IMR-90 (cell line): ENCODE results near the gene BMERB1. TPM values are rescaled to one million over a fixed set of nuclear protein-coding genes. Genes with fewer than 3 reads are reported as not detected.

Experiments used
- ATAC-seq: fragments of 200-7000 bp; cut with Tn5 transposase; 2 replicates; pipeline ENCODE4 v1.9.1; 2020; ENCODE audit warnings: low read depth, mild to moderate bottlenecking, moderate library complexity
- BruUV-seq: library from RNA; stranded (reverse); fragments of 400-500 nt; replicated peaks from 2 replicates; lab custom pipeline; 2021; lab: Mats Ljungman, UMichigan
- CTCF ChIA-PET: fragments of 300-600 bp; formaldehyde crosslinking; extraction: SDS; loops from one replicate; lab custom pipeline; 2021; ENCODE audit warnings: antibody characterized with exemption; lab: Yijun Ruan, JAX
- POLR2A ChIA-PET: fragments of 300-600 bp; sonication (Branson Sonifier 250); formaldehyde crosslinking; loops from one replicate; lab custom pipeline; 2022; ENCODE audit warnings: antibody characterized with exemption; ENCODE audit not compliant: unreplicated experiment; lab: Charles Lee
- DNase-seq: peaks from one replicate; pipeline ENCODE4 v3.0.0; 2013
- H2AFZ ChIP-seq: replicated peaks from 2 replicates; pipeline ENCODE3; 2013; ENCODE audit warnings: low read length, mild to moderate bottlenecking; ENCODE audit not compliant: poor library complexity
- H2AK5ac ChIP-seq: 2 replicates; pipeline ENCODE4 v1.6.1; 2013; ENCODE audit warnings: low read depth, low read length, inconsistent platforms
- H2AK9ac ChIP-seq: replicated peaks from 2 replicates; pipeline ENCODE3; 2013; ENCODE audit warnings: mild to moderate bottlenecking, low read depth, low read length, moderate library complexity; ENCODE audit not compliant: poor library complexity
- H2BK120ac ChIP-seq: 2 replicates; pipeline ENCODE4 v1.6.1; 2013; ENCODE audit warnings: low read depth, low read length, inconsistent platforms
- H2BK15ac ChIP-seq: 3 replicates; pipeline ENCODE4 v1.6.1; 2013; ENCODE audit warnings: low read depth, low read length, inconsistent platforms
- H2BK20ac ChIP-seq: 2 replicates; pipeline ENCODE4 v1.6.1; 2013; ENCODE audit warnings: low read depth, mild to moderate bottlenecking, inconsistent platforms, low read length, moderate library complexity
- H2BK5ac ChIP-seq: 2 replicates; pipeline ENCODE4 v1.6.1; 2013; ENCODE audit warnings: mild to moderate bottlenecking, low read depth, low read length, inconsistent platforms; ENCODE audit not compliant: poor library complexity, severe bottlenecking
- H3K14ac ChIP-seq: replicated peaks from 2 replicates; pipeline ENCODE4 v1.6.1; 2013; ENCODE audit warnings: low read depth, low read length, inconsistent platforms
- H3K18ac ChIP-seq: 2 replicates; pipeline ENCODE4 v1.6.1; 2013; ENCODE audit warnings: low read depth, low read length, control low read depth
- H3K23ac ChIP-seq: 2 replicates; pipeline ENCODE4 v1.6.1; 2013; ENCODE audit warnings: low read depth, low read length, inconsistent platforms
- H3K27ac ChIP-seq: 2 replicates; pipeline ENCODE4 v1.5.1; 2013; ENCODE audit warnings: mild to moderate bottlenecking, control low read depth, low read length; ENCODE audit not compliant: insufficient read depth
- H3K27me3 ChIP-seq: 2 replicates; pipeline ENCODE4 v1.6.1; 2013; ENCODE audit warnings: low read length; ENCODE audit not compliant: control insufficient read depth, insufficient read depth
- H3K36me3 ChIP-seq: 2 replicates; pipeline ENCODE4 v1.6.1; 2013; ENCODE audit warnings: low read length, mixed read lengths; ENCODE audit not compliant: control insufficient read depth, insufficient read depth
- H3K4ac ChIP-seq: 2 replicates; pipeline ENCODE4 v1.6.1; 2013; ENCODE audit warnings: low read depth, low read length, inconsistent platforms
- H3K4me1 ChIP-seq: 2 replicates; pipeline ENCODE4 v1.6.1; 2013; ENCODE audit warnings: low read length, mixed read lengths; ENCODE audit not compliant: control insufficient read depth, insufficient read depth
- H3K4me2 ChIP-seq: 2 replicates; pipeline ENCODE4 v1.6.1; 2013; ENCODE audit warnings: low read depth, mild to moderate bottlenecking, control low read depth, low read length, moderate library complexity
- H3K4me3 ChIP-seq: 2 replicates; pipeline ENCODE4 v1.5.1; 2013; ENCODE audit warnings: low read depth, mild to moderate bottlenecking, control low read depth, low read length, moderate library complexity; ENCODE audit not compliant: insufficient read depth
- H3K56ac ChIP-seq: 2 replicates; pipeline ENCODE4 v1.6.1; 2013; ENCODE audit warnings: low read length, inconsistent platforms; ENCODE audit not compliant: insufficient read depth; ENCODE audit errors: extremely low read depth
- H3K79me1 ChIP-seq, 2 experiments: 2 replicates each; pipeline ENCODE4 v1.6.1; 2013; ENCODE audit warnings: low read length in 2 of 2, inconsistent platforms in 1 of 2, low read depth in 1 of 2
- H3K9ac ChIP-seq: 2 replicates; pipeline ENCODE4 v1.6.1; 2013; ENCODE audit warnings: low read depth, low read length, control low read depth
- H3K9me1 ChIP-seq: 2 replicates; pipeline ENCODE4 v1.6.1; 2013; ENCODE audit warnings: low read length, inconsistent platforms; ENCODE audit not compliant: insufficient read depth
- H3K9me3 ChIP-seq: 2 replicates; pipeline ENCODE4 v1.6.1; 2013; ENCODE audit warnings: low read length; ENCODE audit not compliant: control insufficient read depth, insufficient read depth
- H4K20me1 ChIP-seq: 2 replicates; pipeline ENCODE4 v1.6.1; 2013; ENCODE audit warnings: low read length, inconsistent platforms; ENCODE audit not compliant: insufficient read depth
- H4K5ac ChIP-seq: 2 replicates; pipeline ENCODE4 v1.6.1; 2013; ENCODE audit warnings: mild to moderate bottlenecking, low read depth, low read length, control low read depth
- H4K8ac ChIP-seq, 2 experiments: 2 replicates each; pipeline ENCODE4 v1.6.1; 2013; ENCODE audit warnings: low read depth in 2 of 2, low read length in 2 of 2, control low read depth in 1 of 2, inconsistent platforms in 1 of 2
- H4K91ac ChIP-seq: 2 replicates; pipeline ENCODE4 v1.6.1; 2013; ENCODE audit warnings: low read depth, low read length, inconsistent platforms; ENCODE audit not compliant: insufficient read depth
- MAFK ChIP-seq: IDR thresholded peaks from 2 replicates; pipeline ENCODE4 v1.6.1; 2012; ENCODE audit warnings: low read depth, low read length, improper control_type of control experiment
- RAD21 ChIP-seq: IDR thresholded peaks from 2 replicates; pipeline ENCODE4 v1.6.1; 2012; ENCODE audit warnings: low read length, improper control_type of control experiment
- RCOR1 ChIP-seq: IDR thresholded peaks from 2 replicates; pipeline ENCODE4 v1.6.1; 2012; ENCODE audit warnings: mild to moderate bottlenecking, low read length, improper control_type of control experiment; ENCODE audit not compliant: insufficient replicate concordance
- SMC3 ChIP-seq: fragments of 150-350 bp; IDR thresholded peaks from 2 replicates; pipeline ENCODE4 v1.6.1; 2016; ENCODE audit warnings: low read depth, mild to moderate bottlenecking, antibody characterized with exemption, low read length, moderate library complexity
- WGBS, 2 experiments: methylation state at CpG; one replicate each; pipeline versions ENCODE4 v1.1.5 to v1.1.7; 2013; ENCODE audit warnings: missing lambda C conversion rate in 2 of 2; ENCODE audit not compliant: insufficient read length in 1 of 2; ENCODE audit errors: extremely low coverage in 2 of 2; 5-methylcytosine and 5-hydroxymethylcytosine counted together
- dilution Hi-C: fragments of 300-500 bp; cut with HindIII; formaldehyde crosslinking; loops from one replicate; pipeline ENCODE4 v1.14.3; 2018; ENCODE audit warnings: low sequenced_read_pairs; ENCODE audit not compliant: unreplicated experiment
- in situ Hi-C: fragments of 300-500 bp; cut with MboI; formaldehyde crosslinking; loops from 3 replicates; pipeline ENCODE4 v1.14.3; 2019; ENCODE audit warnings: low sequenced_read_pairs, inconsistent platforms, mixed read lengths
- intact Hi-C: fragments of 100-400 bp; cut with micrococcal nuclease; formaldehyde crosslinking; loops from 2 replicates; pipeline ENCODE4 v1.10.0; 2022
- polyA plus RNA-seq, 3 experiments: library from polyadenylated mRNA; depleted of rRNA; stranded (reverse); fragments of >200 nt; gene quantifications; 2 replicates each; pipeline ENCODE4 v1.2.3, GENCODE V29; 2012; ENCODE audit warnings: low replicate concordance in 1 of 3
- total RNA-seq: library from RNA; depleted of rRNA; stranded (reverse); fragments of >200 nt; gene quantifications from 2 replicates; pipeline ENCODE4 v1.2.3, GENCODE V29; 2012
- TF ChIP-seq, protein P1 (sequence below): conservative IDR thresholded peaks from 2 replicates; pipeline ENCODE4 v1.5.1; 2012; ENCODE audit warnings: mild to moderate bottlenecking, low read depth, low read length, improper control_type of control experiment

BMERB1 gene
- total and polyA plus RNA-seq, 2 of the 4 experiments (the other 2 are of a cell fraction), result 22.6 to 32.9 TPM

DNA sequence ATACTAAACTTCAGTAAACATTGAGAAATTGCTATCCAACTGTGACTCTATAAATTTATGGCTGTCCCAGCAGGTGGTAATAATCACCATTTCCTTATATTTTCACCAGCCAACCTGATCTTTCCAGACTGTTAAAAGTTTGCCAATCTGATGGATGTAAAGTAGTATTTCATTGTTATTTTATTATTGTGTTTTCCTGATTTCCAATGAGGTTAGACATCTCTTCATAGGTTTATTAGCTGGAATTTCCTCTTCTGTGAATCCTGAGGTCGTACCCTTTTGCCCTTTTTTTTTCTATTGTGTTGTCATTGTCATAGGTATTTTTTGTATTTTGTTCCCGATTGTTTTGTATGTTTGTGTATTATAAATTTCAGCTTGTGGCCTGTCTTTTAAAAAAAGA lies 31.7 kb downstream of the BMERB1 start (continued):
- no peak for TF ChIP-seq MAFK

- Histone ChIP-seq H3K18ac (no peak overlapping the region), H2BK20ac (no peak overlapping the region), H3K56ac (no peak overlapping the region), H3K9ac (no peak overlapping the region), H2BK5ac (no peak overlapping the region), H2AK5ac (no peak overlapping the region), H2BK120ac (no peak overlapping the region), H2AK9ac (no peak overlapping the region), H4K20me1 (peaks cover 20% of the 10 kb centered on the region; the same call in 1 of the 2 replicates), H2AFZ (no peak overlapping the region), H3K36me3 (0 out of 2 replicates have a peak, but pooled peaks cover 1% of the 10 kb centered on the region), H2BK15ac (no peak overlapping the region), H4K5ac (no peak overlapping the region), H4K8ac (no peak overlapping the region), H3K27ac (no peak overlapping the region), H3K27me3 (no peaks in the 10 kb centered on the region), H4K91ac (no peak overlapping the region), H3K4me3 (no peak overlapping the region), H3K79me1 (peaks cover 28 to 33% of the 10 kb centered on the region in 2 experiments), H3K4me1 (no peaks in the 10 kb centered on the region), H3K9me1 (peaks cover 9% of the 10 kb centered on the region), H3K4me2 (no peak overlapping the region), H3K9me3 (no peaks in the 10 kb centered on the region), H3K4ac (no peak overlapping the region), H3K14ac (no peak overlapping the region), H3K23ac (no peak overlapping the region)
- BruUV-seq, result no TSS peak
- CTCF ChIA-PET, result no interaction called here
- ATAC-seq, result no peak
- intact Hi-C loops (no loop called here), dilution Hi-C loops (no loop called here), in situ Hi-C loops (no loop called here)
- no CpG with 5 or more reads among the region's 3 CpGs for WGBS, 2 experiments
- TF ChIP-seq SMC3, result peak; percentile 35
- TF ChIP-seq RCOR1, result no peak
- TF ChIP-seq, protein P1, sequence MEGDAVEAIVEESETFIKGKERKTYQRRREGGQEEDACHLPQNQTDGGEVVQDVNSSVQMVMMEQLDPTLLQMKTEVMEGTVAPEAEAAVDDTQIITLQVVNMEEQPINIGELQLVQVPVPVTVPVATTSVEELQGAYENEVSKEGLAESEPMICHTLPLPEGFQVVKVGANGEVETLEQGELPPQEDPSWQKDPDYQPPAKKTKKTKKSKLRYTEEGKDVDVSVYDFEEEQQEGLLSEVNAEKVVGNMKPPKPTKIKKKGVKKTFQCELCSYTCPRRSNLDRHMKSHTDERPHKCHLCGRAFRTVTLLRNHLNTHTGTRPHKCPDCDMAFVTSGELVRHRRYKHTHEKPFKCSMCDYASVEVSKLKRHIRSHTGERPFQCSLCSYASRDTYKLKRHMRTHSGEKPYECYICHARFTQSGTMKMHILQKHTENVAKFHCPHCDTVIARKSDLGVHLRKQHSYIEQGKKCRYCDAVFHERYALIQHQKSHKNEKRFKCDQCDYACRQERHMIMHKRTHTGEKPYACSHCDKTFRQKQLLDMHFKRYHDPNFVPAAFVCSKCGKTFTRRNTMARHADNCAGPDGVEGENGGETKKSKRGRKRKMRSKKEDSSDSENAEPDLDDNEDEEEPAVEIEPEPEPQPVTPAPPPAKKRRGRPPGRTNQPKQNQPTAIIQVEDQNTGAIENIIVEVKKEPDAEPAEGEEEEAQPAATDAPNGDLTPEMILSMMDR, result peak; percentile 35; the same call in 1 of the 2 replicates
- TF ChIP-seq RAD21, result peak; percentile 55
- DNase-seq, result no peak
- POLR2A ChIA-PET, result no interaction called here
Measured at GRCh38 chr16:15466886-15467781, 32.7 kb downstream of the BMERB1 start.
